AG04449 (cell line): ENCODE results near the gene DOCK2.

ENCODE experiments used
- CTCF ChIA-PET: fragments of 350-600 bp; formaldehyde crosslinking; extraction: SDS; loops from one replicate; lab custom pipeline; 2021; ENCODE audit warnings: antibody characterized with exemption; lab: Yijun Ruan, JAX
- POLR2A ChIA-PET: fragments of 400-600, 350-600 bp; formaldehyde crosslinking; extraction: SDS; loops from one replicate; lab custom pipeline; 2020; ENCODE audit warnings: antibody characterized with exemption, inconsistent platforms; lab: Yijun Ruan, JAX
- DNase-seq: peaks from one replicate; pipeline ENCODE4 v3.0.0-alpha.2; 2010; ENCODE audit warnings: low read depth, low spot score
- H3K4me3 ChIP-seq: 2 replicates; pipeline ENCODE4 v1.5.1; 2011; ENCODE audit warnings: low read depth, mild to moderate bottlenecking, control low read depth, low read length
- CTCF ChIP-seq: IDR thresholded peaks from one replicate; pipeline ENCODE4 v1.5.1; 2011; ENCODE audit warnings: mild to moderate bottlenecking, moderate library complexity, low read length, control low read depth, inconsistent platforms; ENCODE audit not compliant: insufficient read depth; ENCODE audit errors: missing control alignments

Gene DOCK2

DNA sequence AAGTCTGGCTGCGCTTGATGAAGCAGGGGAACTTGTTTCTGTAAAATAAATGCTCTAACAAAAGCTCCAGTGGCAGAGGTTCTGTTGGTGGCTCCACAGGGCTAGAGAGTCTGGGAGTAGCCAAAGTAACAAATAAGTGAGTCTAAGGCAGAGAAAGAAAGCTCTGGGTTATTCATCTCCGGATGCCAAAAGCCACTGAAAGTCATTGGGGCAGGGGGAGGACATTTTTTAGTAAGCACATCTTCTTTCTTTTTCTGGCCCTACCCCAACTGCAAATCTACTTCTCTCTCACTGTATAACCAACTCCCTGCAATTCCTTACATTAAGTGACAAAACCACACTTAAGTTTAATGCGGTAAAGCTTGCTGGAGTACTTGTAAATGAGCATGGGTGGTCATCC is 201.6 kb downstream of the DOCK2 start:
- H3K4me3 ChIP-seq = no peak overlapping the region
- no peak for TF ChIP-seq CTCF
- no peak for DNase-seq
- ChIA-PET CTCF (interaction anchor here (2.1 kb wide), 1 partner anchor 11 kb away, joined by 6 read pairs; no protein-coding TSS in a partner anchor), POLR2A (no interaction called here)

GRCh38 chr5:169840405-169840804 is 203.3 kb downstream of the DOCK2 start:
- no peak for DNase-seq
- no peak for TF ChIP-seq CTCF
- no peak overlapping the region for H3K4me3 ChIP-seq
- CTCF ChIA-PET = interaction anchor here (1.8 to 2.1 kb wide), 2 partner anchors 9 to 11 kb away, joined by 6 read pairs; no protein-coding TSS in a partner anchor
- POLR2A ChIA-PET = no interaction called here

- TF ChIP-seq CTCF = no peak
- POLR2A ChIA-PET = no interaction called here
- no peak overlapping the region for H3K4me3 ChIP-seq
- CTCF ChIA-PET = interaction anchor here (1.3 kb wide), 1 partner anchor 141 kb away, joined by 3 read pairs; no protein-coding TSS in a partner anchor
- DNase-seq = no peak
These were observed 205.6 kb downstream of the DOCK2 start for GRCh38 chr5:169842699-169843098.

- H3K4me3 ChIP-seq = no peak overlapping the region
- TF ChIP-seq CTCF = no peak
- no peak for DNase-seq
- ChIA-PET POLR2A (no interaction called here), CTCF (no interaction called here)
These were observed 210.4 kb downstream of the DOCK2 start for GRCh38 chr5:169847519-169847918.

- ChIA-PET CTCF (interaction anchor here (1.0 kb wide), 1 partner anchor 13 kb away, joined by 3 read pairs; no protein-coding TSS in a partner anchor), POLR2A (no interaction called here)
- no peak for DNase-seq
- TF ChIP-seq CTCF = no peak
- H3K4me3 ChIP-seq = no peak overlapping the region
These were observed 211.2 kb downstream of the DOCK2 start for GRCh38 chr5:169848271-169848670.

DNA sequence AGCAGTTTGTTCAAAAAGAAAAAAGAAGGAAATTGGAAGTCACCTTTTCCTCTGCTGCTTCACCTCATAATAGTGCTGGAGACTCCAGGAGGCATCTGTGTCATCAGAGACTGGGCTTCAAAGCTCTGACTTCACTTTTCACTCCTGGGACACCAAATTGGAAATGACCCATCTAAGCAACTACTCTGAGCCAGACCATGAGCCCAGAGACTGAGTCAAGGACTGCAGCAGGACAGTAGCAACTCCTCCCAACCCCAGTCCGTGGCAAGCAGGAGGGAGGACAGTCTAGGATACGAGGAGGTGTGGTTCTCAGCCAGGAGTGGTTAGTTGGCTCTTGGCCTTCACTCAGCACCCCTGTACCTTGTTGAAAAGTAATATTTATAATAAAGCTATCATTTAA is 211.7 kb downstream of the DOCK2 start:
- H3K4me3 ChIP-seq = no peak overlapping the region
- DNase-seq = no peak
- TF ChIP-seq CTCF = no peak
- ChIA-PET CTCF (interaction anchor here (1.0 to 1.9 kb wide), 3 partner anchors 9 to 132 kb away, joined by 3 to 6 read pairs (median 3); partner anchors contain the start of gene INSYN2B), POLR2A (no interaction called here)
